SK-N-SH treated with all-trans-retinoic acid at 6 μM for 48 hours (cell line): Measurements from ENCODE around the gene PER2.

Experiments used
- ATAC-seq: fragments of 200-7000 bp; cut with Tn5 transposase; 3 replicates; pipeline ENCODE4 v1.9.1; 2020; ENCODE audit warnings: mild to moderate bottlenecking, moderate library complexity
- ARNTL ChIP-seq: fragments of 450-650 bp; formaldehyde crosslinking; IDR thresholded peaks from 2 replicates; pipeline ENCODE4 v1.5.0; 2020; ENCODE audit warnings: low read depth, mild to moderate bottlenecking, moderate library complexity, borderline replicate concordance
- BACH2 ChIP-seq: fragments of 250-450 bp; sonication (Bioruptor Pico); IDR thresholded peaks from 2 replicates; pipeline ENCODE4 v1.9.0; 2021; ENCODE audit warnings: mild to moderate bottlenecking, borderline replicate concordance
- CSDC2 ChIP-seq: fragments of 250-450 bp; sonication (Bioruptor Pico); IDR thresholded peaks from 2 replicates; pipeline ENCODE4 v1.5.0; 2020; ENCODE audit warnings: mild to moderate bottlenecking, moderate library complexity
- ISL1 ChIP-seq: fragments of 250-450 bp; sonication (Bioruptor Pico); IDR thresholded peaks from 2 replicates; pipeline ENCODE4 v2.1.2; 2022; ENCODE audit warnings: mild to moderate bottlenecking, moderate library complexity
- OSR1 ChIP-seq: fragments of 250-450 bp; sonication (Bioruptor Pico); IDR thresholded peaks from 2 replicates; pipeline ENCODE4 v1.8.0; 2022; ENCODE audit warnings: moderate library complexity, mild to moderate bottlenecking, inconsistent platforms
- PATZ1 ChIP-seq: fragments of 250-450 bp; sonication (Bioruptor Pico); IDR thresholded peaks from 2 replicates; pipeline ENCODE4 v1.8.0; 2020; ENCODE audit warnings: mild to moderate bottlenecking, moderate library complexity, borderline replicate concordance
- PPARA ChIP-seq: fragments of 250-450 bp; sonication (Bioruptor Pico); IDR thresholded peaks from 2 replicates; pipeline ENCODE4 v1.5.0; 2020; ENCODE audit warnings: mild to moderate bottlenecking, borderline replicate concordance
- RARB ChIP-seq: fragments of 250-450 bp; sonication (Bioruptor Pico); IDR thresholded peaks from 2 replicates; pipeline ENCODE4 v1.8.0; 2021; ENCODE audit warnings: mild to moderate bottlenecking, moderate library complexity
- SNAI2 ChIP-seq: fragments of 250-450 bp; sonication (Bioruptor Pico); IDR thresholded peaks from 2 replicates; pipeline ENCODE4 v1.5.0; 2020; ENCODE audit warnings: mild to moderate bottlenecking, moderate library complexity
- TCF4 ChIP-seq: fragments of 250-450 bp; sonication (Bioruptor Pico); IDR thresholded peaks from 2 replicates; pipeline ENCODE4 v1.8.0; 2021; ENCODE audit warnings: mild to moderate bottlenecking, moderate library complexity, borderline replicate concordance
- TOX ChIP-seq: fragments of 250-450 bp; sonication (Bioruptor Pico); IDR thresholded peaks from 2 replicates; pipeline ENCODE4 v1.8.0; 2021; ENCODE audit warnings: mild to moderate bottlenecking, moderate library complexity, borderline replicate concordance
- ZC3H10 ChIP-seq: fragments of 250-450 bp; sonication (Bioruptor Pico); IDR thresholded peaks from 2 replicates; pipeline ENCODE4 v1.5.1; 2021; ENCODE audit warnings: mild to moderate bottlenecking, moderate library complexity
- ZFP30 ChIP-seq: fragments of 450-650 bp; formaldehyde crosslinking; IDR thresholded peaks from 2 replicates; pipeline ENCODE4 v1.5.0; 2022; ENCODE audit warnings: mild to moderate bottlenecking, moderate library complexity
- ZNF565 ChIP-seq: fragments of 450-650 bp; formaldehyde crosslinking; conservative IDR thresholded peaks from 2 replicates; pipeline ENCODE4 v1.5.0; 2020; ENCODE audit warnings: low read depth, mild to moderate bottlenecking, moderate library complexity
- ZNF8 ChIP-seq: fragments of 450-650 bp; formaldehyde crosslinking; IDR thresholded peaks from 2 replicates; pipeline ENCODE4 v1.5.0; 2020; ENCODE audit warnings: mild to moderate bottlenecking, moderate library complexity
- TF ChIP-seq, protein P1 (sequence below): fragments of 250-450 bp; sonication (Bioruptor Pico); IDR thresholded peaks from 2 replicates; pipeline ENCODE4 v1.5.1; 2020; ENCODE audit warnings: low read depth, mild to moderate bottlenecking, moderate library complexity
- TF ChIP-seq, protein P2 (sequence below): fragments of 250-450 bp; sonication (Bioruptor Pico); IDR thresholded peaks from 2 replicates; pipeline ENCODE4 v1.5.1; 2021; ENCODE audit warnings: mild to moderate bottlenecking, moderate library complexity

The PER2 gene

DNA sequence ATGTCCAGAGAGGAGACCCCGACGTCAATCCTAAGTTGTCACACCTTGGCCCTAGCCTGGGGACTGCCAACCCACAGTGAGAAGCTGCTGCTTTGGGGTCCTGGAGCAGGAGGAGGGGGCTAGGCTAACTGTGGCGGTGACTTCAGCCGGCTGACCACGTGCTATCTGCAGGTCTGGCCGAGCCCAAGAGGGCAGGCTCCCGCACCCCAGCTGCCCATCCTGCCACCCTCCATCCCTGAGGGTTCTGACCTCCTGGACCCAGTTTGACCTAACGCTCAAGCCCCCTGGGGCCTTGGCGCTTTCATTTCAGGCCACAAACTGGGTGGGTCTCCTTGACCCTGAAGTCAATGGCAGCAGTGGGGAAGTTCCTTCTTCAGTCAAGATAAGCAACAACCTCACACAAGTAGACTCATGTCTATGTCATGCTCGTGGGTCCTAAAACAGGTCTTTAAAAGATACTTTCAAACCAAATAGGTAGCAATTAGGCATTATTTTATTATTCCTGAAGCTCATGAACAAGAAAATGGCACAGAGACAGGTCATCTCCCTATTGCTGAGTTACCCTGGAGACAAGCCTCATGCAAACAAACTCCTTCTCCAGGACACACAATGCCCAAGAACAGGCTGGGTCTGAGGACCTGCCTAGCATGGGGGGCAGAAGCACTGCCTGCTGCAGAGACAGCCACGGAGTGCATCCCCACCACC, 50.8 kb downstream of the PER2 start:
- TF ChIP-seq ZNF565: no peak
- TF ChIP-seq RARB (CRISPR knock-in tag): no peak
- TF ChIP-seq TCF4 (CRISPR knock-in tag): no peak

GRCh38 chr2:238236571-238236970, 51.8 kb downstream of the PER2 start:
- no peak for ATAC-seq
- no peak for TF ChIP-seq TOX (CRISPR knock-in tag)
- no peak for TF ChIP-seq ARNTL
- no peak for TF ChIP-seq ZNF565
- no peak for TF ChIP-seq OSR1 (CRISPR knock-in tag)
- TF ChIP-seq, protein P1, sequence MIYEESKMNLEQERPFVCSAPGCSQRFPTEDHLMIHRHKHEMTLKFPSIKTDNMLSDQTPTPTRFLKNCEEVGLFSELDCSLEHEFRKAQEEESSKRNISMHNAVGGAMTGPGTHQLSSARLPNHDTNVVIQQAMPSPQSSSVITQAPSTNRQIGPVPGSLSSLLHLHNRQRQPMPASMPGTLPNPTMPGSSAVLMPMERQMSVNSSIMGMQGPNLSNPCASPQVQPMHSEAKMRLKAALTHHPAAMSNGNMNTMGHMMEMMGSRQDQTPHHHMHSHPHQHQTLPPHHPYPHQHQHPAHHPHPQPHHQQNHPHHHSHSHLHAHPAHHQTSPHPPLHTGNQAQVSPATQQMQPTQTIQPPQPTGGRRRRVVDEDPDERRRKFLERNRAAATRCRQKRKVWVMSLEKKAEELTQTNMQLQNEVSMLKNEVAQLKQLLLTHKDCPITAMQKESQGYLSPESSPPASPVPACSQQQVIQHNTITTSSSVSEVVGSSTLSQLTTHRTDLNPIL: no peak
- no peak for TF ChIP-seq ZNF8 (CRISPR knock-in tag)
- no peak for TF ChIP-seq ZC3H10 (CRISPR knock-in tag)
- TF ChIP-seq ISL1: no peak
- no peak for TF ChIP-seq TCF4 (CRISPR knock-in tag)
- TF ChIP-seq SNAI2: no peak
- TF ChIP-seq, protein P2, sequence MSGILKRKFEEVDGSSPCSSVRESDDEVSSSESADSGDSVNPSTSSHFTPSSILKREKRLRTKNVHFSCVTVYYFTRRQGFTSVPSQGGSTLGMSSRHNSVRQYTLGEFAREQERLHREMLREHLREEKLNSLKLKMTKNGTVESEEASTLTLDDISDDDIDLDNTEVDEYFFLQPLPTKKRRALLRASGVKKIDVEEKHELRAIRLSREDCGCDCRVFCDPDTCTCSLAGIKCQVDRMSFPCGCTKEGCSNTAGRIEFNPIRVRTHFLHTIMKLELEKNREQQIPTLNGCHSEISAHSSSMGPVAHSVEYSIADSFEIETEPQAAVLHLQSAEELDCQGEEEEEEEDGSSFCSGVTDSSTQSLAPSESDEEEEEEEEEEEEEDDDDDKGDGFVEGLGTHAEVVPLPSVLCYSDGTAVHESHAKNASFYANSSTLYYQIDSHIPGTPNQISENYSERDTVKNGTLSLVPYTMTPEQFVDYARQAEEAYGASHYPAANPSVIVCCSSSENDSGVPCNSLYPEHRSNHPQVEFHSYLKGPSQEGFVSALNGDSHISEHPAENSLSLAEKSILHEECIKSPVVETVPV (CRISPR knock-in tag): no peak
- no peak for TF ChIP-seq CSDC2 (CRISPR knock-in tag)

More for the DNA sequence above, 50.8 kb downstream of the PER2 start:
- ATAC-seq: no peak

- TF ChIP-seq, protein P2 (CRISPR knock-in tag): no peak
- ATAC-seq: no peak
Measured at GRCh38 chr2:238235856-238236255, 52.6 kb downstream of the PER2 start.

DNA sequence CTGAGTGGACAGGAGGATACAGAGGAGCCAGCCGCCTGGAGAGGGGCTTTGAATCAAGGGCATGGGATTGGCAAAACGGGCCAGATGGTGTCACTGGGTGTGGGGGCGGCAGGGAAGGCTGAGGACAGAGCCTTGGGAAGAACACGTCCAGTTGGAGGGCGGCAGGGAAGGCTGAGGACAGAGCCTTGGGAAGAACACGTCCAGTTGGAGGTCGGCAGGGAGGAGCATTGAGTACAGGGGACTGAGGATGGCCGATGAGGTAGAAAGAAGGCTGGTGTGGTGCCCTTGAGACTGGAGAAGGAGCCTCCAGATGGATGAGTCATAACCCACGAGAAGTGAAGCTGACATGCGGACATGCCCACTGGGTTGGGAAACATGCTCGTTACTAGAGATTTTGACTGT, 53.1 kb downstream of the PER2 start:
- TF ChIP-seq CSDC2 (CRISPR knock-in tag) (no peak), ZNF565 (no peak), ZFP30 (no peak), PATZ1 (CRISPR knock-in tag) (no peak), ISL1 (no peak), ZC3H10 (CRISPR knock-in tag) (no peak), ZNF8 (CRISPR knock-in tag) (no peak), SNAI2 (no peak), BACH2 (no peak), TOX (CRISPR knock-in tag) (no peak), OSR1 (CRISPR knock-in tag) (no peak), PPARA (CRISPR knock-in tag) (no peak), TCF4 (CRISPR knock-in tag) (no peak)
- TF ChIP-seq, protein P2 (CRISPR knock-in tag): no peak
- TF ChIP-seq, protein P1: no peak
- no peak for ATAC-seq
